CD1c-positive myeloid dendritic cell (primary cell): ENCODE measurements around the gene KCNH4.
"Not testable (repeated sequence)": the region's sequence is repeated elsewhere in the genome, so short reads cannot be mapped to it uniquely, and the experiment has no call there.

Experiments
- DNase-seq: peaks from one replicate; pipeline ENCODE4 v3.0.0-alpha.2; 2016; ENCODE audit errors: extremely low spot score

Gene KCNH4

GRCh38 chr17:42180922-42181850, at the start of gene KCNH4:
KCNH4 (minus strand) TSS chr17:42181142; CDS start chr17:42180945, 197 bp downstream.
- peak; percentile 94 for DNase-seq

GRCh38 chr17:42230225-42230624, 49.3 kb upstream of the KCNH4 start:
- DNase-seq: no peak

DNA sequence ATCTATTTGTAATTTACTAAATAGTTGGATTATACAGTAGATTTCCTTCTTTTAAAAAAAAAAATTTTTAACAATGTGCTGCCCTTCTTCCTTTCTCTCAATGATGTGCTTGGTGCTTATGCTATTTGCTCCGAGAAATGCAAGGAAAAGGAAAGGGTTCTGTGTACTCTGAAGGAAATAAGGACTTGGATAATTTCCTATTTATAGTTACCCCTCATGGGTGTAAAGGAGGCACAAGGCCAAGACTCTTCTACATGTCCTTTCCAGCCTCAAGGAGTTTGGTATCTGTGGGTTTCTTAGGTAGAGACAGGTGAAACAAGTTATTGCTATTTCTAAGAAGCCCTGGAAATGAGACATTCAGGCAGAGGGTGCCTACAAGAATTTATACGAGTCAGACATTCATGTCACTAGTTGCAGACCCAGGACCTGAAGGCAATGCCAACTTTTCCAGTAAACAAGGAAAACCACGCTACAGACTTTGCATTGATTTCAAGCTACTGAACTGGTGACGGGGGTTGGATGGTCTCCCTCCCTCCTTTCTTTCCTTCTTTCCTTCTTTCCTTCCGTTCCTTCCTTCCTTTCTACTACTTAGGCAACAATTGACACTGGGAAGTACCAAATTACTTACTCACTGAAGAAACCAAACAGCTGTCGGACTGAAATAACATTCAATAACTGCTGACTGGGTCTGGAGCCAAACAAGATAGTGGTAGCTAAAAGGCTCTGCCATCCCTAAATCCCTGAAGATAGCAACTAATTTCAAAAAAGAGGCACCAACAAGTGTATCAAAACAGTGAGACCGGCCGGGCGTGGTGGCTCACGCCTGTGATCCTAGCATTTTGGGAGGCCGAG, 47.1 kb upstream of the KCNH4 start:
- DNase-seq: no peak

- no peak for DNase-seq
Observed at GRCh38 chr17:42225646-42226045, 44.7 kb upstream of the KCNH4 start.

- no peak for DNase-seq
Observed at GRCh38 chr17:42224651-42225050, 43.7 kb upstream of the KCNH4 start.

- peak; percentile 55 for DNase-seq
Observed at GRCh38 chr17:42221886-42222745, 41.2 kb upstream of the KCNH4 start.

GRCh38 chr17:42219280-42219679, 38.3 kb upstream of the KCNH4 start:
- not testable (repeated sequence) for DNase-seq

DNA sequence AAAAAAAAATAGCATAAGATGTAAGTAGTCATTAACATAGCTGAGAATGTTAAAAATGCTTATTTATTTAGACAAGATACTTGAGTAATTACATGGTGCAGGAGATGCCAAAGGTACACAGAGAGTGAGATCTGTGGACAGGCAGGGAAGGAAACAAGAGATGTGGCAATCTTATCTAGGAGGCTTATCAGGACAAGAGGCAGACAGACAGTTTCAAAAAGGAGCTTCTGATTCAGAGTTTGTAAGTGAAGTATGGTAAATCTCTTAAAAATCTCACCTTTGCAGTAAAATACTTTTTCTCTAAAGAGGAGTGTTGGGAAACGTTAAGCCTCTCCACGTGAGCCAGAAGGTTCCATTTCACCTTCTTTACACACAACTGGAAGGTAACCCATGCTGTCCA, 33.2 kb upstream of the KCNH4 start:
- DNase-seq: no peak

DNA sequence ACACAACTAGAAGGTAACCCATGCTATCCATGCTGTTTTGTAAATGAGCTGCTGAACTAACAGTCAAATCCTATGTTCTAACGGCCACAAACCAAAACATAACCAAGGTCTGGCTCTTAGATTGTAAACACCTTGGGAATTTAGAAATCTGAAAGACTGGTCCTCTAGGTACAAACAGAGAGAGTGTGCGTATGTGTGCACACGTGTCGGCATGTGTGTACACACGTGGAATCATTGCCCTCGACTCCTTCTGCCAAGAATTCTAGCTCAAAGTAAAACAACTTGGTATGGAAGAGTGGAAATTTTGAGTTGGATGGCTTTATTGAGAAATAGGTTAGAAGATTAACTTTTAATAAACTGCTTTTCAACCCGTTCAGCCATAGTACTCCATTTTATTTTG, 31.4 kb upstream of the KCNH4 start:
- DNase-seq: no peak

DNA sequence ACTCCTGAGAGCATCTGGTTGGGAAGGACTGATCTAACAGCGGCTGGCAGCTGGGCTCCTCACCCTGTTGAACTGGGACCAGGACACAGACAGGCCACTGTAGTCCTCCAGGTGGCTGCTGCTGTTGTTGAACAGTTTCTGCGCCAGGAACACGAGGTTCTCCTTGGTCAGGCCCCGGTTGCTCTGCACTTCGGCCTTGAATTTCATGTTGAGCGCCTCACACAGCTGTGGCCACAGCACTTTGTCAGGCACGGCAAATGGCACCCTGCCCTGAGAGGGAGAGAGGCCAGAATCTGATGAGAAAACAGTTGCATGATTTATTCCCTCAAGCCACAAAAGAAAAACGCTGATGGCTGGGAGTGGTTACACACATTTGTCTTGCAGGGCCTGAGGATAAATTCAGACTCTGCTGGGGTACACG, 31.0 kb upstream of the KCNH4 start:
- not testable (repeated sequence) for DNase-seq

DNA sequence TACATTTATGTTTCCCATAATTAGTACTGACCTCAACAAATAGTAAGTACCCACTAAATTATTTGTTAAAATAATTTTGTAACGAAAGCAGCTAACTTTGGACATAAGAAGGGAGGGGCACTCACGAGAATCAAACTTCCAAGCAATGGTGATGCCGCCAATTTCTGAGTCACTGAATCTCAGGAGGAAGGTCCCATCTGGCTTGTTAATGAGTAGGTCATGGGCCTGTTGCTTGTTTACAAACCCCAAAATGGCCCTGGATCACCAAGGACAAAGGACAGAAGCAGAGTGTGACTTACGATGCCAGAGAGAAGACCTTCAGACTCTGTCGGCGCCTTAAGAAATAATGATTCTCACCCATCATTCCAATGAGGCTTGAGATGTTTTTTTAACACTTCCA, 29.1 kb upstream of the KCNH4 start:
- DNase-seq: no peak

GRCh38 chr17:42206153-42206612, 25.2 kb upstream of the KCNH4 start:
- DNase-seq: peak; percentile 41

- DNase-seq: no peak
Observed at GRCh38 chr17:42203354-42203753, 22.4 kb upstream of the KCNH4 start.

GRCh38 chr17:42202696-42203095, 21.8 kb upstream of the KCNH4 start:
- no peak for DNase-seq

DNA sequence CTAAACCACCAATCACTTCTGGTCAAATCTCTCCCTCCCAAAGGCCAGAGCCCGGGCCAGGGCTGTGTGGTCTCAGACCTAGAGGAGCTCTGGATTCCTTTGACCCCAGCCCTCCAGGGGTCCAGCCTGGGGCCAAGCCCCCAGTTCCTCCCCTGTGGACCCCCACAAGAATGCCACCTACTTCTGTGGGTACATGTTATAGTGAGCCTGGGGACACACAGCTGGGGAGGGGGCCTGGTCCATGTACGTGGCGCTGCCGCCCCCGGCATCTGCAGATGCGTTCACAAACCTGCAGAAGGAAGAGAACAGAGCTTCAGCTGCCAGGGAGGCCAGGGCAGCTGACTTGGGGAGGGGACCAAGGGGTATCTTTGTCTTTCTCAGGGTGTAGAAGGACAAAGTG, 21.2 kb upstream of the KCNH4 start:
- DNase-seq: no peak

DNA sequence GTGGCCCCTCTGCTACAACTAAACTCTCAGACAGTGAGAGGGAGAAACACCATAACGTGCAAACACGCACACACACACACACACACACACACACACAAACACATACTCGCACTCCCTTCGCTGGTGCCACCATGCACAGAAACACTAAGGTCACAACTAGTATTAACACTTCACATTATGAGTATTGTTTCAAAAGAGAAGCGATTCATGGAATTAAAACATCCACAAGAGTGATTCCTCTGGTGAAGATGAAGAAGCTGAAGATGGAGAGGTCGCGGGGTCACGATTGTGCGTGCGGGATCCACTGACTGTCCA, 20.5 kb upstream of the KCNH4 start:
- DNase-seq: no peak

GRCh38 chr17:42200706-42201457, 19.9 kb upstream of the KCNH4 start:
- DNase-seq: no peak

DNA sequence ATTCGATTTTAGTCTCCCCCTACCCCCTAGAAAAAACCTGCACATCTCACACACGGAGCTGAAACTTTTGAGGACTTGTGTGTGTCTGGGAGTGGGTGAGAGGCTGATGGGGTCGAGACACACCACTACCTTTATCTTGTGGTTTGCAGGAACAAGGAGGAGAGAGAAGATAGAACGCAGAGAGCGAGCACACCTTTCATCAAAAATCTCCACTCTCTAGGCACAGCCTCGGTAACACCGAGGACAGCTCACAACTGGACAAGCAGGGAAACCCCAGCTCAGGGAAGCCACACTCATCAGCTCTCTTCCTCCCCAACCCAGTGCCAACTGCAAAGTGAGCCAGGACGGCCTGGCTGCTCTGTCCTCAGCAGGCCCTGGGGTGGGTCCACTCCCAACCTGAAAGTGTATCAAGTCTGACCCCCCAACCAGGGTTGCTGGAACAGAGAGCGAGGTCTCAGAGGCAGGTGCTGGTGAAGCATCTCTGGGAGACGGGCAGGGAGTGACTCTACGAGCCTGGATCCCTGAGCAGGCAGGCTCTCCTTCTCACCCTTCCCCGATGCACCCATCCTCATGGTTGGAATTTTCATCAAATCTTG, 18.6 kb upstream of the KCNH4 start:
- no peak for DNase-seq

DNA sequence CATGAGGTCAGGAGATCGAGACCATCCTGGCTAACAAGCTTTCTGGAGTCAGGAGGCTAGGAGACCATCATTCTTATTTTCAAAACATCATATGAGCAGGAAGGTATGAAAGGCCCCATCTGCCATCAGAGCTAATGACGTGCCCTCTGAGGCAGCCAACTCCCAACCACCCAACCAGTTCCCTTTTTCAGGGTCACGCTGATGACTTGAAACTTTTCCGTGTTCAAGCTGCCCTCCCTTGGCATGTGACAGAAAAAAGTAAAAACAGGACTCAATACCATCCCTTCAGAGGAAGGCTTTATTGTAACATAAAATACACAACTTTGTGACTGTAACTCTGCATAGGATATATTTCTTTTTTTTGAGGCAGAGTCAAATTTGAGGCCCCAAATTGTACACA, 18.0 kb upstream of the KCNH4 start:
- DNase-seq: peak; percentile 85

GRCh38 chr17:42197564-42198156, 16.7 kb upstream of the KCNH4 start:
- DNase-seq: no peak
